Body of pancreas (tissue), 4 donors: ENCODE results near the gene SF3B3. TPM values are rescaled to one million over a fixed set of nuclear protein-coding genes. Genes with fewer than 3 reads are reported as not detected.
A peak's percentile ranks its signal among the peaks of the same experiment; 100 is the strongest.
"Not testable (repeated sequence)": the region's sequence is repeated elsewhere in the genome, so short reads cannot be mapped to it uniquely, and the experiment has no call there.

Experiments
- ATAC-seq: fragments of 150-250 bp; one replicate; pipeline ENCODE4 v1.9.1; 2016
- DNase-seq, 4 donors: peaks; one replicate each; pipeline ENCODE4 v3.0.0-alpha.2; 2019
- H3K27ac ChIP-seq, 4 donors: fragments of 200-600 bp; sonication (generic); 1 replicate in 3 of 4; 2 replicates in 1 of 4; pipeline versions ENCODE4 v1.5.1 to v1.6.1; 2016 to 2019; ENCODE audit warnings: mild to moderate bottlenecking in 1 of 4, mixed read lengths in 1 of 4, moderate library complexity in 1 of 4
- H3K27me3 ChIP-seq, 2 donors: fragments of 200-600 bp; sonication (generic); one replicate each; pipeline ENCODE4 v1.6.0; 2016; ENCODE audit warnings: mild to moderate bottlenecking in 1 of 2
- H3K36me3 ChIP-seq, 2 donors: fragments of 200-600 bp; sonication (generic); replicated peaks in 1 of 2; 2 replicates each; pipeline ENCODE4 v1.5.1; 2016; ENCODE audit warnings: low read depth in 2 of 2; ENCODE audit not compliant: insufficient read depth in 1 of 2
- H3K4me1 ChIP-seq: fragments of 200-600 bp; sonication (generic); one replicate; pipeline ENCODE4 v1.6.0; 2016
- H3K4me3 ChIP-seq, 2 donors: fragments of 200-600 bp; sonication (generic); 1 replicate in 1 of 2; 2 replicates in 1 of 2; pipeline ENCODE4 v1.5.1; 2016 to 2019
- H3K9me3 ChIP-seq, 3 donors: fragments of 200-600 bp; sonication (generic); 1 replicate in 2 of 3; 2 replicates in 1 of 3; pipeline ENCODE4 v1.5.1; 2016
- CTCF ChIP-seq, 7 experiments: fragments of 450-650 bp in 4 of 7; fragments of 200-600 bp in 3 of 7; sonication (generic) in 3 of 7; IDR thresholded peaks; one replicate each; pipeline ENCODE4 v1.5.1; 2016 to 2019; ENCODE audit warnings: antibody characterized with exemption in 7 of 7
- POLR2A ChIP-seq, 3 donors: fragments of 450-650 bp; IDR thresholded peaks; one replicate each; pipeline ENCODE4 v1.6.1; 2016; ENCODE audit warnings: antibody characterized with exemption in 3 of 3, mild to moderate bottlenecking in 2 of 3
- WGBS, 2 donors: methylation state at CpG; one replicate each; pipeline ENCODE4 v1.1.5; 2017; 5-methylcytosine and 5-hydroxymethylcytosine counted together
- intact Hi-C: fragments of 100-400 bp; cut with DNase I; formaldehyde crosslinking; loops from one replicate; pipeline ENCODE4 v1.15.1; 2023
- total RNA-seq, 2 donors: library from RNA; depleted of rRNA; stranded (reverse); fragments of >200 nt; gene quantifications; one replicate each; pipeline ENCODE4 v1.1.0, GENCODE V29; 2016

Gene SF3B3
- total RNA-seq, 2 donors from 2014 or later, result 47.5 to 53.4 TPM

- H3K36me3 ChIP-seq, result peaks cover 0 to 9% of the 10 kb centered on the region in 2 donors
- peak overlapping the region in 3 of 4 donors; percentile 79 to 95 (median 79) for H3K27ac ChIP-seq
- no peak for TF ChIP-seq CTCF (IDR thresholded peaks at IDR 0.05)
- TF ChIP-seq POLR2A (IDR thresholded peaks at IDR 0.05), result no peak
- peaks cover 34% of the 10 kb centered on the region for H3K4me1 ChIP-seq
- ATAC-seq (no peak), DNase-seq (no peak)
- H3K4me3 ChIP-seq, result peak overlapping the region; percentile 77 to 95
- intact Hi-C loops, result no loop called here
- WGBS, 2 donors, result 44 to 53% methylated on average over 18 of the region's 18 CpGs
- no peaks in the 10 kb centered on the region for H3K9me3 ChIP-seq
- H3K27me3 ChIP-seq, result no peaks in the 10 kb centered on the region
Measured at GRCh38 chr16:70522216-70523075, 1.2 kb upstream of the SF3B3 start.

GRCh38 chr16:70523076-70523742 is 407 bp upstream of the SF3B3 start, which contains the start of gene COG4:
TSS of gene COG4 (minus strand) at chr16:70523554. CDS start at chr16:70523543, 11 bp downstream.
- H3K9me3 ChIP-seq, result no peaks in the 10 kb centered on the region
- intact Hi-C loops, result no loop called here
- ATAC-seq (peak; percentile 91), DNase-seq (peak; percentile 84 to 88 (median 85))
- peak within 1 kb of the TSS; percentile 77 to 95 for H3K4me3 ChIP-seq
- WGBS, 2 donors, result 0 to 2% methylated on average over 34 to 36 of the region's 36 CpGs
- no peaks in the 10 kb centered on the region for H3K27me3 ChIP-seq
- peaks cover 0 to 5% of the 10 kb centered on the region in 2 donors for H3K36me3 ChIP-seq
- TF ChIP-seq POLR2A (IDR thresholded peaks at IDR 0.05) (no peak), CTCF (IDR thresholded peaks at IDR 0.05) (no peak)
- H3K4me1 ChIP-seq, result peaks cover 38% of the 10 kb centered on the region
- H3K27ac ChIP-seq, result peak within 1 kb of the TSS; percentile 52 to 95 (median 79)

- WGBS, 2 donors, result 1% methylated on average over 22 to 24 of the region's 24 CpGs
- H3K36me3 ChIP-seq, H3K9me3 ChIP-seq, intact Hi-C loops, H3K27me3 ChIP-seq: not testable (repeated sequence)
- H3K4me1 ChIP-seq, result peaks cover 47% of the 10 kb centered on the region
- peak in 2 of 3 donors; percentile 10 to 12 for TF ChIP-seq POLR2A (IDR thresholded peaks at IDR 0.05)
- DNase-seq (peak; percentile 15 to 61 (median 36)), ATAC-seq (peak; percentile 29)
- H3K27ac ChIP-seq, result peak overlapping the region in 3 of 4 donors; percentile 79 to 95 (median 79)
- H3K4me3 ChIP-seq, result peak overlapping the region; percentile 39 to 95
Measured at GRCh38 chr16:70524399-70524825, 796 bp downstream of the SF3B3 start.

GRCh38 chr16:70526403-70526802 is 2.8 kb downstream of the SF3B3 start:
- Histone ChIP-seq H3K36me3 (peaks cover 13 to 18% of the 10 kb centered on the region in 2 donors), H3K9me3 (no peaks in the 10 kb centered on the region), H3K27ac (no peak overlapping the region), H3K4me1 (peaks cover 47% of the 10 kb centered on the region), H3K27me3 (no peaks in the 10 kb centered on the region), H3K4me3 (no peak overlapping the region)
- ATAC-seq, result no peak
- WGBS, 2 donors, result 80 to 87% methylated on average over 6 of the region's 6 CpGs
- intact Hi-C loops, result no loop called here
- TF ChIP-seq CTCF (IDR thresholded peaks at IDR 0.05) (no peak), POLR2A (IDR thresholded peaks at IDR 0.05) (no peak)
- DNase-seq, result no peak

- Histone ChIP-seq H3K9me3 (no peaks in the 10 kb centered on the region), H3K4me3 (no peak overlapping the region), H3K4me1 (peaks cover 41% of the 10 kb centered on the region), H3K36me3 (peaks cover 17 to 23% of the 10 kb centered on the region in 2 donors), H3K27ac (no peak overlapping the region), H3K27me3 (no peaks in the 10 kb centered on the region)
- no peak for ATAC-seq
- TF ChIP-seq CTCF (IDR thresholded peaks at IDR 0.05) (no peak), POLR2A (IDR thresholded peaks at IDR 0.05) (no peak)
- 71 to 77% methylated on average over 8 of the region's 8 CpGs for WGBS, 2 donors
- DNase-seq, result no peak
- intact Hi-C loops, result no loop called here
Measured at GRCh38 chr16:70527315-70527996, 3.8 kb downstream of the SF3B3 start.
